Ovary (tissue), 3 donors: ENCODE measurements around the gene SV2B.

Experiments
- CTCF ChIP-seq, 3 donors: fragments of 450-650 bp in 2 of 3; fragments of 200-600 bp in 1 of 3; IDR thresholded peaks; one replicate each; pipeline versions ENCODE4 v1.5.1 to v1.8.0; 2016 to 2022; ENCODE audit warnings: antibody characterized with exemption in 3 of 3, mild to moderate bottlenecking in 1 of 3
- EP300 ChIP-seq: sonication (generic); formaldehyde crosslinking; IDR thresholded peaks from one replicate; pipeline ENCODE4 v1.6.1; 2017; ENCODE audit warnings: antibody characterized with exemption
- POLR2A ChIP-seq: fragments of 450-650 bp; IDR thresholded peaks from one replicate; pipeline ENCODE4 v1.6.1; 2017; ENCODE audit warnings: antibody characterized with exemption, mild to moderate bottlenecking, moderate library complexity
- donor health status: DM: no; HTN: no; CAD: no.

- TF ChIP-seq CTCF (IDR thresholded peaks at IDR 0.05): no peak
- TF ChIP-seq EP300: no peak
- no peak for TF ChIP-seq POLR2A
Observed at GRCh38 chr15:91142946-91143345, 42.9 kb downstream of the SV2B start.
